Stimulated activated CD4-positive, alpha-beta T cell treated with anti-CD3 and anti-CD28 coated beads, TNF-alpha, amount 100 ng/mL, for 48 hours (primary cell): ENCODE results near the gene ACOT2.
"Not testable (repeated sequence)": the region's sequence is repeated elsewhere in the genome, so short reads cannot be mapped to it uniquely, and the experiment has no call there.

Source experiments
- DNase-seq, 3 donors: peaks; one replicate each; pipeline ENCODE4 v3.0.0-alpha.2; 2020; ENCODE audit warnings: low read depth in 3 of 3

ACOT2 gene, protein sequence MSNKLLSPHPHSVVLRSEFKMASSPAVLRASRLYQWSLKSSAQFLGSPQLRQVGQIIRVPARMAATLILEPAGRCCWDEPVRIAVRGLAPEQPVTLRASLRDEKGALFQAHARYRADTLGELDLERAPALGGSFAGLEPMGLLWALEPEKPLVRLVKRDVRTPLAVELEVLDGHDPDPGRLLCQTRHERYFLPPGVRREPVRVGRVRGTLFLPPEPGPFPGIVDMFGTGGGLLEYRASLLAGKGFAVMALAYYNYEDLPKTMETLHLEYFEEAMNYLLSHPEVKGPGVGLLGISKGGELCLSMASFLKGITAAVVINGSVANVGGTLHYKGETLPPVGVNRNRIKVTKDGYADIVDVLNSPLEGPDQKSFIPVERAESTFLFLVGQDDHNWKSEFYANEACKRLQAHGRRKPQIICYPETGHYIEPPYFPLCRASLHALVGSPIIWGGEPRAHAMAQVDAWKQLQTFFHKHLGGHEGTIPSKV

DNA sequence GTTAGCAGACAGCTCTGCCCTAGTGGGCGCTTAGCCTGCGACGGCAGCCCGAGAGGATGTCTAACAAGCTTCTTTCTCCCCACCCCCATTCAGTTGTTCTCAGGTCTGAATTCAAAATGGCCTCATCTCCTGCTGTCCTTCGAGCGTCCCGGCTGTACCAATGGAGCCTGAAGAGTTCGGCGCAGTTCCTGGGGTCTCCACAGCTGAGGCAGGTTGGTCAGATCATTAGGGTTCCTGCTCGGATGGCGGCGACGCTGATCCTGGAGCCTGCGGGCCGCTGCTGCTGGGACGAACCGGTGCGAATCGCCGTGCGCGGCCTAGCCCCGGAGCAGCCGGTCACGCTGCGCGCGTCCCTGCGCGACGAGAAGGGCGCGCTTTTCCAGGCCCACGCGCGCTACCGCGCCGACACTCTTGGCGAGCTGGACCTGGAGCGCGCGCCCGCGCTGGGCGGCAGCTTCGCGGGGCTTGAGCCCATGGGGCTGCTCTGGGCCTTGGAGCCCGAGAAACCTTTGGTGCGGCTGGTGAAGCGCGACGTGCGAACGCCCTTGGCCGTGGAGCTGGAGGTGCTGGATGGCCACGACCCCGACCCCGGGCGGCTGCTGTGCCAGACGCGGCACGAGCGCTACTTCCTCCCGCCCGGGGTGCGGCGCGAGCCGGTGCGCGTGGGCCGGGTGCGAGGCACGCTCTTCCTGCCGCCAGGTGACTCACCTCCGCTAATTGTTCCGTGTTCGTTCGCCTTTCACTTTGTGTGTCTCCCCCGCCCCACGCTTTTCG lies at the start of gene ACOT2:
TSS of gene ACOT2 (plus strand) at position 29 of the 774 bp plus-strand sequence. CDS start at position 57, 28 bp downstream.
- DNase-seq: peak; percentile 66 to 81 (median 71)

DNA sequence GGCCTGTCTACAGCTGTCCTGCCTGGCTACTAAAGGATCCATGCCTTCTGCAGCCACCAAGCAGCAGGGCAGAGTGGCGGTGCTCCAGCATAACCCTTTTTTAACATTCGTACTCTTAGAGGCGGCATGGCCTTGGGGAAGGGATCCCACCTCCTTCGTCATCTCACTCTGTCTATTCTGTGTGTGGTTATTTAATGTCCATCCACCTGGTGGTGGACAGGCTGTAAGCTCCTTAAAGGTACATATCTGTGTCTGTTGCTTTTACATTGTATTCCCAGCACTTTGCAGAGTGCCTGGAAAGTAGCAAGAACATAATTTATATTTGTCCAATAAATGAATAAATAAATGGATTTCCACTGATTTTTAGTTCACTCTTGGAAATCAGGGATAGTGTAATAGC lies 47.8 kb upstream of the ACOT2 start:
- DNase-seq: no peak

DNA sequence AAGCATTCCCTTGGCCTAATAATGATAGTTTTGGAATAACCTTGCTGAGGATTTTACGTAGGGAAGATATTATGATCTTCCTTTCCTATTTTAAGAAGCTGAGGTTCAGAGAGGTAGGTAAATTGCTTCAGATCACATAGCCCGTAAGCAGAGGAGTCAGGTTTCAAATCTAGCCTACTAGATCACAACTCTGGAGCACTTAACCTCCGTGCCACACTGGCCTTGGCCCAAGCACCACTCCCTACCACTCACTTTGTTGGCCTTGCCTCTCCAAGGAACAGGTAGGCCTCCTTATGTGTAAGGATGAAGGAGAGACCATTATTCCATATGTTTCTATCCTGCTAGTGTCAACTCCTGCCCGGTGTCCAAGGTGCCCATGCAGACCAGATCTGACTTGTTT lies 44.5 kb upstream of the ACOT2 start:
- no peak for DNase-seq

DNA sequence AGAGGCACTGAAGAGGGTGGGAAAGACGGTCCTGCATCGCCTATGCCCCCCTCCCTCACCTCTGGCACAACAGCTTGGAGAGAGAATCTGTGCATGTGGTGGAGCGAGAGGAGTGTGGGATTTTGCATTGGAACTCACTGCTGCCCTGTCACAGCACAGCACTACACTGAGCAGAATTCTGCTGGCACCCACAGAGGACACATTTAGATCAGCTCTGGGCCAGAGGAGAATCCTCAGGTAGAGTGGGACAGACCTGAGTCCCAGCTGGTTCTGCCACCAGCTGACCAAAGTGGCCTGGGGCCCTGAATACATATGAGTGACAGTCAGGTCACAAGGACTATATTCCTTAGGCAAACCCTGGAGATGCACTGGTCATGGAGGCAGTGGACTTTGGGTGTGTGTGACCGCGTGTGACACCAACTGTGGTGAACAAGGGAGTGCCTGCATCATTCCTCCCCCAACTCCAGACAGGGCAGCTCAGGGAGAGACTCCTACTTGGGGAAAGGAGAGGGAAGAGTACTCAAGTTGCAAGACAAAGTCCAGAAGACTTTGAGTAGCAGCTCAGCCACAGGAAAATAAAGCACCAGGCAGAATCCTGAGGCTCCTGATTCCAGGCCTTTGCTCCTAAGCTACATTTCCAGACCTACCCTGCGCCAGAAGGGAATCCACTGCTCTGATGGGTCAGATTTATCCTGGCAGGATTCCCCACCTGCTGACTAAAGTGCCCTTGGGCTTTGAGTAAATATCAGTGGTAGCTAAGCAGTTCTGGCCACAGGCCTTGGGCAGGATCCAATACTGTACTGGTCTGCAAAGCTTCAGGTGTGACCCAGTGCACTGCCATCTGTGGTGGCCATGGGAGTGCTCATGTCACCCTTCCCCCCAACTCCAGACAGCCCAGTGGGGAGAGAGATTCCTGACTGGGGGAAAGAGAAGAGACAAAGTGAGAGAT lies 42.7 kb upstream of the ACOT2 start:
- DNase-seq: no peak

DNA sequence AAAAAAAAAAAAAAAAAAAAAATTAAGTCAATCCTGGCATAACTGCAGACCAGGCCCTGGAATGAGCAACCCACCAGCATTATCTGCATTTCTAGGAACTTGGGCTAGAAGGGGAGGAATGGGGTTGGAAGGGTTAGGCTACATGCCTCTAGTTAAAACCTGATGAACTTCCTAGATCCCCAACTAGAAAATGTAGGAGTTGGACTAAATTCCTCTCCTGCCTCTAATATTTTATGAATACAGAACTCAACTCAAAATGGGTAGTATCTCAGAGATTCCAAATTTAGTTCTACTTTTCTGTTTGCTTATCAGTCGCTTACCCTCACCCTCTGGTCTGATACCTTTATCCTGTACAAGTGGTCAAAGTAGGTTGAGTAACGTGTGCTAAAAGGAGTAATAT lies 39.7 kb upstream of the ACOT2 start:
- DNase-seq: not testable (repeated sequence)

DNA sequence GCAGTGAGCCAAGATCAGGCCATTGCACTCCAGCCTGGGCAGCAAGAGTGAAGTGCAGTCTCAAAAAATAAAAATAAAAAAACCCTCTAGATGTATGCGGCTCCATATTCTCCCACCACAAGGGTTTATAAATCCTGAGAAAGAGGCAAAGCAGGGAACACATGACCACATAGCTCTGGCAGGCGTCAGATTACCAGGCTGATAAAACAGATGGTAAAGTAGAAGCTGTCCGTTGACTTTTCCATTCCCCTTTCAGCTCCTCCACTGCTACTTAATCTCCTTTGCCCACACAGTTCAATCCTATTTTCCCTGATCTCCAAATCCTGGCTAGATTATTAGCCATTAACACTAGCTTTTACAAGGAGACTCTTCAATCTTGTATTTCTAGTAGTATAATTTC lies 37.0 kb upstream of the ACOT2 start:
- DNase-seq: not testable (repeated sequence)

DNA sequence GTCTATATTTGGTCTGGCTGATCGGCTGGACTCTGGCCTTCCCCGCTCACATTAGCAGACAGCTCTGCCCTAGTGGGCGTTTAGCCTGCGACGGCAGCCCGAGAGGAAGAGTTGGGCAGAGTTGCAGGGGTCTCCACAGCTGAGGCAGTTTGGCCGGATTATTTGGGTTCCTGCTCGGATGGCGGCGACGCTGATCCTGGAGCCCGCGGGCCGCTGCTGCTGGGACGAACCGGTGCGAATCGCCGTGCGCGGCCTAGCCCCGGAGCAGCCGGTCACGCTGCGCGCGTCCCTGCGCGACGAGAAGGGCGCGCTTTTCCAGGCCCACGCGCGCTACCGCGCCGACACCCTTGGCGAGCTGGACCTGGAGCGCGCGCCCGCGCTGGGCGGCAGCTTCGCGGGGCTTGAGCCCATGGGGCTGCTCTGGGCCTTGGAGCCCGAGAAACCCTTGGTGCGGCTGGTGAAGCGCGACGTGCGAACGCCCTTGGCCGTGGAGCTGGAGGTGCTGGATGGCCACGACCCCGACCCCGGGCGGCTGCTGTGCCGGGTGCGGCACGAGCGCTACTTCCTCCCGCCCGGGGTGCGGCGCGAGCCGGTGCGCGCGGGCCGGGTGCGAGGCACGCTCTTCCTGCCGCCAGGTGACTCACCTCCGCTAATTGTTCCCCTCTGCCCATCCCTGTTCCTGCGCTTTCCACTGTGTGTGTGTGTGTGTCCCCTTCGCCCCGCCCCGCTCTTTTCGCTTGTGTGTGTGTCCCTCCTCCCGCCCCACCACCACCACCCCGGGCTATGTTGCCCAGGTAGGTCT lies 31.6 kb upstream of the ACOT2 start:
- DNase-seq: peak in 1 of 3 donors; percentile 18

DNA sequence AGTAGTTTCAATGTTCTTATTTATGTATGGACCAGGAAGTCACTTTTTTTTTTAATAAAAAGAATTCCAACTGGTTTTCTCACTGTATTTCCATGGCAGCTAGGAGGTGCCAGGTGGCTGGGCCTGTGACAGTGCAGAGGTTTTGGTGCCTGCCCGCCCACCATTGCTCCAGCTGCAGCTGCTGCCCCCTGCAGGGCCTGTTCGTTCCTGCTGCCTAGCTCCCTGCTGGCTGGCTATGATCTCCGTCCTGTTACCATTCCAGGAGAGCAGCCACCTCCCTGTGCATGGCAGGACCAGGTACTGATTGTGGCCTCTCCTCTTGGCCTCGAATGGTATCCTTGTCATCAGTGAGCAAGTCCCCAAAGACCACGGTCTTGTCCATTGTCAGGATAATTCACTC lies 30.0 kb upstream of the ACOT2 start:
- DNase-seq: peak; percentile 15 to 51 (median 28)

DNA sequence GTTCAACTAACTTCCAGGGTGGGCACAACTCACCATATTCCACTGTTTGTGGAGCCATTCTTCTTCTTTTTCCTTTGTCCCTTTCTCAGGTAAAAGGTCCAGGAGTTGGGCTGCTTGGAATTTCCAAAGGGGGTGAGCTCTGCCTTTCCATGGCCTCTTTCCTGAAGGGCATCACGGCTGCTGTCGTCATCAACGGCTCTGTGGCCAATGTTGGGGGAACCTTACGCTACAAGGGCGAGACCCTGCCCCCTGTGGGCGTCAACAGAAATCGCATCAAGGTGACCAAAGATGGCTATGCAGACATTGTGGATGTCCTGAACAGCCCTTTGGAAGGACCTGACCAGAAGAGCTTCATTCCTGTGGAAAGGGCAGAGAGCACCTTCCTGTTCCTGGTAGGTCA lies 26.1 kb upstream of the ACOT2 start:
- not testable (repeated sequence) for DNase-seq

DNA sequence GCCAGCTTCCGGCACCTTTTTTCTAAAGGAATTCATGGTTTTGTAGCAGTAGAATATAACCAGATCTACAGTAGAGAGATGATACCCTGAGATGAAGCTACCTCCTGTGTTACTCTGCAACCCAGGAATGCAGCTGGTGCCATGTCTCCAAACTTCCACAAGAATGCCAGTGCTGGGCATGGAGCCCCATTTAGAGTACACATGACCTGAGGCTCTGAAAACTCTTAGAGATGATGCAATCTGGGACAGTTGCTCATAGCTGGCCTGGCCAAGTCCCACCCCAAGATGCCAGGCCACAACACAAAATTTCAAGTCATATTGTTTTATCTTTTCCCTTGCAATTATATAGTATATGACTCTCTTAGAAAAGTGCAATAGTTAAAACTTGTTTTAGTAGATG lies 23.7 kb upstream of the ACOT2 start:
- DNase-seq: not testable (repeated sequence)

DNA sequence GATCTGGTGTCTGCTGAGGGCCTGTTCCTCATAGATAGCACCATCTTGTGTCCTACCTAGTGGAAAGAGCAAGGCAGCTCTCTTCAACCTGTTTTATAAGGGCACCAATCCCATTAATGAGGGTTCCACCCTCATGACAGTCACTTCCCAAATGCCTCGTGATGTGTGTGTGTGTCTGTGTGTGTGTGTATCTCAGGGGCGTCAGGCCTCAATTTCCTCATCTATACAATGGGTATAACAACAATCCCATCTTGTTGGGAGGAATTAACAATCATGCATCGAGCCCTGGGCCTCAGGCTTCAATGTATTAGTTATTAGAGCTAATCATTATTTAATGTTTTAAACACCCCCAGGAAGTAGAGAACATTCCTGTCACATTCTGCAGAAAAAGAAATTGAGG lies 19.9 kb upstream of the ACOT2 start:
- not testable (repeated sequence) for DNase-seq

DNA sequence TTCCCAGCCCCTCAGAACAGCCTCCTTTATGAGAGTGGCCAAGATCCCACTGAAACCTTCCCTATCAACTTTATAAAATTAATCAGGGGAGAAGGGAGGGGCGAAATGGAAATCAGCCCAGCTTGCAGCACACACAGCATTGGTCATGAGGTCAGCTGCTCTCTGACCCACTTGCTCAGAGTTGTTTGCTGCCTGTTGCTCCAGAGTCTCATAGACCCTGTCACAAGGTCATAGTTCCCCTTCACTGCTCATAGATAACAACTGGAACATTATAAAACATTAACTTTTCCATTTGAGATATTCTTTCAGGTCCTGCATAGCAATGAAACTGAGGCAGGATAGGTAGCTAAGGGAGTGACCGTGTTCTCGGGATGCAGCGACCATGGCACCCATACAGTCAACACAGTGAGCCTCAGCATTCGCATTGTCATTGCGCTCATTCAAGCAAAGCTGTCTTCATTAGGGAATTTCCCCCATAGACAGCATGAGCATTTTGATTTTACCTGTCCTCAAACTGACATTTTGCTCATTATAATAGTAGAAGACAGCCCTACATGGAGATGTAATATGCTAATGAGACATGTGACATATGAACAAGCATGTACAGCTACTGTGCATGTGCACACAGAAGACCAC lies 19.0 kb upstream of the ACOT2 start:
- DNase-seq: not testable (repeated sequence)

DNA sequence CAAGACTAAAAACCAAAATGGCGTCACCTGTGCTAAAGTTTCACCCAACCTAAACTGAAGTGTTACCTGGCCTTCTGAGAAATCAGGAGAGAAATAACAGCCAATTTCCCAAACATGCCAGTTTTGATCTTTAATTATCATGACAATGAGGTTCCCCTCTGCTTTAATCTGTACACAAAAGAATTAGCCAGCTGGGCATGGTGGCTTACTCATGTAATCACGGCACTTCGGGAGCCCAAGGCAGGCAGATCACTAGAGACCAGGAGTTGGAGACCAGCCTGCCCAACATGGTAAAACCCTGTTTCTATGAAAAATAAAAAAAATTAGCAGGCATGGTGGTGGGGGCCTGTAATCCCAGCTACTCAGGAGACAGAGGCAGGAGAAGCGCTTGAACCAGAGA lies 15.2 kb upstream of the ACOT2 start:
- no peak for DNase-seq

DNA sequence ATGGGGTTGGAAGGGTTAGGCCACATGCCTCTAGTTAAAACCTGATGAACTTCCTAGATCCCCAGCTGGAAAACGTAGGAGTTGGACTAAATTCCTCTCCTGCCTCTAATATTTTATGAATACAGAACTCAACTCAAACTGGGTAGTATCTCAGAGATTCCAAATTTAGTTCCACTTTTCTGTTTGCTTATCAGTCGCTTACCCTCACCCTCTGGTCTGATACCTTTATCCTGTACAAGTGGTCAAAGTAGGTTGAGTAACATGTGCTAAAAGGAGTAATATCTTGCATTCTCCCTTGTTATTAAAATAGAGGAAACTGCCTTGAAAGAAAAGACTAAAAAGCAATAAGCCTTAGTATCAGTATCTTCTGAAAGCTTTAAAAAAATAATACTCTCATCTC lies 11.8 kb upstream of the ACOT2 start:
- DNase-seq: not testable (repeated sequence)

DNA sequence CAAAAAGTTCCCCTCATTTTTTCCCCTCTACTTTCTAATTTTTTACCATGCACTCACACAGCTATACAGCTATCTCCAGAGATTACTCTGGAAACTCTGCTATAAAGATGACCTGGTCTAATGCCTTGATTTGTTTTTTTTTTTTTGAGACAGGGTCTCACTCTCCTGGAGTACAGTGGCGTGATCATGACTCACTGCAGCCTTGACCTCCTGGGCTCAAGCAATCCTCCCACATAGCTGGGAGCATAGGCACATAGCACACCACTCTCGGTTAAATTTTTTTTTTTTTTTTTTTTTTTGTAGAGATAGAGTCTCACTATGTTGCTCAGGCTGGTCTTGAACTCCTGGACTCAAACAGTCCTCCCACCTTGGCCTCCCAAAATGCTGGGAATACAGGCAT lies 10.8 kb upstream of the ACOT2 start:
- not testable (repeated sequence) for DNase-seq

DNA sequence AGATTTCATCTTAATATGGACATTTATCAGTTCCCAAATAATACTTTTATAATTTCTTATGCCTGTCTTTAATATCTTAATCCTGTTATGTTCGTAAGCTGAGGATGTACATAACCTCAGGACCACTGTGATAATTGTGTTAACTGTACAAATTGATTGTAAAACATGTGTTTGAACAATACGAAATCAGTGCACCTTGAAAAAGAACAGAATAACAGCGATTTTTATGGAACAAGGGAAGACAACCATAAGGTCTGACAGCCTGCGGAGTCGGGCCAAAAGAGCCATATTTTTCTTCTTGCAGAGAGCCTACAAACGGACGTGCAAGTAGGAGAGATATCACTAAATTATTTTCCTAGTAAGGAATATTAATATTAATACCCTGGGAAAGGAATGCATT lies 6.8 kb upstream of the ACOT2 start:
- not testable (repeated sequence) for DNase-seq

DNA sequence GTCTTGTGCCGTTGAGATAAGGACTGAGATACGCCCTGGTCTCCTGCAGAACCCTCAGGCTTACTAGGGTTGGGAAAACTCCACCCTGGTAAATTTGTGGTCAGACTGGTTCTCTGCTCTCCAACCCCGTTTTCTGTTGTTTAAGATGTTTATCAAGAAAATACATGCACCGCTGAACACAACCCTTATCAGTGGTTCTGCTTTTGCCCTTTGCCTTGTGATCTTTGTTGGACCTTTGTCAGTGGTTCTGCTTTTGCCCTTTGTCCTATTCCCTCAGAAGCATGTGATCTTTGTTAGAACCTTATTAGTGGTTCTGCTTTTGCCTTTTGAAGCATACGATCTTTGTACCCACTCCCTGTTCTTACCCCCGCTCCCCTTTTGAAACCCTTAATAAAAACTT lies 6.3 kb upstream of the ACOT2 start:
- DNase-seq: not testable (repeated sequence)

DNA sequence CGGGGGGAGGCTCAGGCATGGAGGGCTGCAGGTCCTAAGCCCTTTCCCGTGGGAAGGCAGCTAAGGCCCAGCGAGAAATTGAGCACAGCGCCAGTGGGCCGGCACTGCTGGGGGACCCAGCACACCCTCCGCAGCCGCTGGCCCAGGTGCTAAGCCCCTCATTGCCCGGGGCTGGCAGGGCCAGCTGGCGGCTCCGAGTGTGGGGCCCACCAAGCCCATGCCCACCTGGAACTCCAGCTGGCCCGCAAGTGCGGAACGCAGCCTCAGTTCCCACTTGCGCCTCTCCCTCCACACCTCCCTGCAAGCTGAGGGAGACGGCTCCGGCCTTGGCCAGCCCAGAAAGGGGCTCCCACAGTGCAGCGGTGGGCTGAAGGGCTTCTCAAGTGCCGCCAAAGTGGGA lies 2.6 kb upstream of the ACOT2 start:
- DNase-seq: not testable (repeated sequence)

DNA sequence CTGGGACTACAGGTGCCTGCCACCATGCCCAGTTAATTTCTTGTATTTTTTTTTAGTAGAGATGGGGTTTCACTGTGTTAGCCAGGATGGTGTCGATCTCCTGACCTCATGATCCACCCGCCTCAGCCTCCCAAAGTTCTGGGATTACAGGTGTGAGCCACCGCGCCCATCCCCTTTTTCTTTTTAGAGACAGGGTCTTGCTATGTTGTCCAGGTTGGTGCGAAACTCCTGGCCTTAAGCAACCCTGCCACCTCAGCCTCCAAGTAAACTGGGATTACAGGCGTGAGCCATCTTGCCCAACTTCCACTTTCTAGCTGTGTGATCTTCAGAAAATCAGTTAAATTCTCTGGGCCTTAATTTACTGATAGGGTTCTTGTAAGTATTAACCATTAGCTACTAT lies 2.1 kb upstream of the ACOT2 start:
- not testable (repeated sequence) for DNase-seq

DNA sequence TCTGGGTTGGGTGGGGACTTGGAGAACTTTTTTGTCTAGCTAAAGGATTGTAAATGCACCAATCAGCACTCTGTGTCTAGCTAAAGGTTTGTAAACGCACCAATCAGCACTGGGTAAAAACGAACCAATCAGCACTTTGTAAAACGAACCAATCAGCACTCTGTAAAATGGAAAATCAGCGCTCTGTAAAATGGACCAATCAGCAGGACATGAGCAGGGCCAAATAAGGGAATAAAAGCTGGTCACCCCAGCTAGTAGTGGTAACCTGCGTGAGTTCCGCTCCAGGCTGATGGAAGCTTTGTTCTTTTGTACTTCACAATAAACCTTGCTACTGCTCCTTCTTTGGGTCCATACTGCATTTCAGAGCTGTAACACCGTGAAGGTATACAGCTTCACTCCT lies 1.7 kb upstream of the ACOT2 start:
- DNase-seq: no peak
